GM19351 (cell line): ENCODE results near the gene PCDHGA1.
"Not testable (repeated sequence)": the region's sequence is repeated elsewhere in the genome, so short reads cannot be mapped to it uniquely, and the experiment has no call there.

ENCODE experiments used
- ATAC-seq: cut with Tn5 transposase; IDR thresholded peaks from one replicate; pipeline ENCODE4 v1.9.1; 2021; ENCODE audit warnings: mild to moderate bottlenecking, moderate library complexity; ENCODE audit not compliant: unreplicated experiment

The PCDHGA1 gene

DNA sequence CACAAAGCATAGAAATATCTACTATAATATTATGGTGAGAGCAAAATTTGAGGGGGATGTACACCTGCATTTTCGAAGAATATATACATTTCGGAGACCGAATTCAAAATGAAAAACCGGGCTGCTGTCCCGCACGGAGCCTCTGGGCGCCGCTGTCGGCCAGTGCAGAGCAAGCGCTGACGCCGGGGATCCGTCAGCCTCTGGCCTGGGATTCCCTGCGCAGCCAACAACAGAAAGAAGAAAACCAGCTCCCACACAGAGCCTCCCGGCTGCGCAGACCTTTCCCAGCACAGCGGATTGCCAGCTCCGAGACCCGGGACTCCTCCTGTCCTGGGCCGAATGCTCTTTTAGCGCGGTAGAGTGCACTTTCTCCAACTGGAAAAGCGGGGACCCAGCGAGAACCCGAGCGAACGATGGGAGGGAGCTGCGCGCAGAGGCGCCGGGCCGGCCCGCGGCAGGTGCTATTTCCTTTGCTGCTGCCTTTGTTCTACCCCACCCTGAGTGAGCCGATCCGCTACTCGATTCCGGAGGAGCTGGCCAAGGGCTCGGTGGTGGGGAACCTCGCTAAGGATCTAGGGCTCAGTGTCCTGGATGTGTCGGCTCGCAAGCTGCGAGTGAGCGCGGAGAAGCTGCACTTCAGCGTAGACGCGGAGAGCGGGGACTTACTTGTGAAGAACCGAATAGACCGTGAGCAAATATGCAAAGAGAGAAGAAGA lies 77.6 kb downstream of the PCDHGA1 start, which contains the start of gene PCDHGB6:
Gene PCDHGB6 (plus strand): TSS at position 232 of the 716 bp plus-strand sequence. CDS start 182 bp downstream, at position 414.
- ATAC-seq, result peak; percentile 86

DNA sequence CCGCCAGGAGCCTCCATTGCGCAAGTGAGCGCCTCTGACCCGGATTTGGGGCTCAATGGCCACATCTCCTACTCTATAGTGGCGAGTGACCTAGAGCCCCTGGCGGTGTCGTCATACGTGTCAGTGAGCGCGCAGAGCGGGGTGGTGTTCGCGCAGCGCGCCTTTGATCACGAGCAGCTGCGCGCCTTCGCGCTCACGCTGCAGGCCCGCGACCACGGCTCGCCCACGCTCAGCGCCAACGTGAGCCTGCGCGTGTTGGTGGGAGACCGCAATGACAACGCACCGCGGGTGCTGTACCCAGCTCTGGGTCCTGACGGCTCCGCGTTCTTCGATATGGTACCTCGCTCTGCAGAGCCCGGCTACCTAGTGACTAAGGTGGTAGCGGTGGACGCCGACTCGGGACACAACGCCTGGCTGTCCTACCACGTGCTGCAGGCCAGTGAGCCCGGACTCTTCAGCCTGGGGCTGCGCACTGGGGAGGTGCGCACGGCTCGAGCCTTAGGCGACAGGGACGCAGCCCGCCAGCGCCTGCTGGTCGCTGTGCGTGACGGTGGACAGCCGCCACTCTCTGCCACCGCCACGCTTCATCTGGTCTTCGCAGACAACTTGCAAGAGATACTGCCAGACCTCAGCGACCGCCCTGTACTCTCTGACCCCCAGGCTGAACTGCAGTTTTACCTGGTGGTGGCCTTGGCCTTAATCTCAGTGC lies 79.4 kb downstream of the PCDHGA1 start:
- no peak for ATAC-seq

GRCh38 chr5:141411575-141411974 lies 81.3 kb downstream of the PCDHGA1 start:
- ATAC-seq, result no peak

- peak; percentile 76 for ATAC-seq
These were observed 82.7 kb downstream of the PCDHGA1 start, which contains the start of gene PCDHGA10 for GRCh38 chr5:141412854-141413539. Gene PCDHGA10 (plus strand): TSS chr5:141412987. CDS start chr5:141413176, 189 bp downstream.

- no peak for ATAC-seq
These were observed 83.3 kb downstream of the PCDHGA1 start for GRCh38 chr5:141413540-141414069.

DNA sequence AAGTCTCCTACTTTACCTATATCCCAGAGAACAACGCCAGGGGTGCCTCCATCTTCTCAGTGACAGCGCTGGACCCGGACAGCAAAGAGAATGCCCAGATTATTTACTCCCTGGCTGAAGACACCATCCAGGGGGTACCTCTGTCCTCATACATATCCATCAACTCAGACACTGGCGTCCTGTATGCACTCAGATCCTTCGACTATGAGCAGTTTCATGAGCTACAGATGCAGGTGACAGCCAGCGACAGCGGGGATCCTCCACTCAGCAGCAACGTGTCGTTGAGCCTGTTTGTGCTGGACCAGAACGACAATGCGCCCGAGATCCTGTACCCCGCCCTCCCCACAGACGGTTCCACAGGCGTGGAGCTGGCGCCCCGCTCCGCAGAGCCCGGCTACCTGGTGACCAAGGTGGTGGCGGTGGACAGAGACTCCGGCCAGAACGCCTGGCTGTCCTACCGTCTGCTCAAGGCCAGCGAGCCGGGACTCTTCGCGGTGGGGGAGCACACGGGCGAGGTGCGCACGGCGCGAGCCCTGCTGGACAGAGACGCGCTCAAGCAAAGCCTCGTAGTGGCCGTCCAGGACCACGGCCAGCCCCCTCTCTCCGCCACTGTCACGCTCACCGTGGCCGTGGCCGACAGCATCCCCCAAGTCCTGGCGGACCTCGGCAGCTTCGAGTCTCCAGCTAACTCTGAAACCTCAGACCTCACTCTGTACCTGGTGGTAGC lies 84.4 kb downstream of the PCDHGA1 start:
- not testable (repeated sequence) for ATAC-seq

DNA sequence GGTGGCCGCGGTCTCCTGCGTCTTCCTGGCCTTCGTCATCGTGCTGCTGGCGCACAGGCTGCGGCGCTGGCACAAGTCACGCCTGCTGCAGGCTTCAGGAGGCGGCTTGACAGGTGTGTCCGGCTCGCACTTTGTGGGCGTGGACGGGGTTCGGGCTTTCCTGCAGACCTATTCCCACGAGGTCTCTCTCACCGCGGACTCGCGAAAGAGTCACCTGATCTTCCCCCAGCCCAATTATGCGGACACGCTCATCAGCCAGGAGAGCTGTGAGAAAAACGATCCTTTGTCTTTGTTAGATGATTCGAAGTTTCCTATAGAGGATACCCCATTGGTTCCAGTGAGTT lies 84.9 kb downstream of the PCDHGA1 start:
- ATAC-seq, result not testable (repeated sequence)

DNA sequence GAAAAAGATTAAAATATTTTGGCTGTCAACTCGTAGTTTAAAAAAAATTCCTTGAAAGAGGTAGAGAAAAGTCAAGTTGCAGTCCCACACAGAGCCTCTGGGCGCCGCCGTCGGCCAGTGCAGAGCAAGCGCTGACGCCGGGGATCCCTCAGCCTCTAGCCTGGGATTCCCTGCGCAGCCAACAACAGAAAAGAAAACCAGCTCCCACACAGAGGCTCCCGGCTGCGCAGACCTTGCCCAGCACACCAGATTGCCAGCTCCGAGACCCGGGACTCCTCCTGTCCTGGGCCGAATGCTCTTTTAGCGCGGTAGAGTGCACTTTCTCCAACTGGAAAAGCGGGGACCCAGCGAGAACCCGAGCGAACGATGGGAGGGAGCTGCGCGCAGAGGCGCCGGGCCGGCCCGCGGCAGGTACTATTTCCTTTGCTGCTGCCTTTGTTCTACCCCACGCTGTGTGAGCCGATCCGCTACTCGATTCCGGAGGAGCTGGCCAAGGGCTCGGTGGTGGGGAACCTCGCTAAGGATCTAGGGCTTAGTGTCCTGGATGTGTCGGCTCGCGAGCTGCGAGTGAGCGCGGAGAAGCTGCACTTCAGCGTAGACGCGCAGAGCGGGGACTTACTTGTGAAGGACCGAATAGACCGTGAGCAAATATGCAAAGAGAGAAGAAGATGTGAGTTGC lies 87.3 kb downstream of the PCDHGA1 start, which contains the start of gene PCDHGB7:
Gene PCDHGB7 (plus strand): TSS at position 184 of the 679 bp plus-strand sequence. CDS start 183 bp downstream, at position 367.
- ATAC-seq, result peak; percentile 76

- ATAC-seq, result no peak
These were observed 89.0 kb downstream of the PCDHGA1 start for GRCh38 chr5:141419074-141419880.

GRCh38 chr5:141420855-141421488 lies 90.7 kb downstream of the PCDHGA1 start, which contains the start of gene PCDHGA11:
Gene PCDHGA11 (plus strand): TSS chr5:141421051. CDS start chr5:141421228, 177 bp downstream.
- ATAC-seq, result peak; percentile 43

GRCh38 chr5:141421489-141421855 lies 91.2 kb downstream of the PCDHGA1 start:
- no peak for ATAC-seq

DNA sequence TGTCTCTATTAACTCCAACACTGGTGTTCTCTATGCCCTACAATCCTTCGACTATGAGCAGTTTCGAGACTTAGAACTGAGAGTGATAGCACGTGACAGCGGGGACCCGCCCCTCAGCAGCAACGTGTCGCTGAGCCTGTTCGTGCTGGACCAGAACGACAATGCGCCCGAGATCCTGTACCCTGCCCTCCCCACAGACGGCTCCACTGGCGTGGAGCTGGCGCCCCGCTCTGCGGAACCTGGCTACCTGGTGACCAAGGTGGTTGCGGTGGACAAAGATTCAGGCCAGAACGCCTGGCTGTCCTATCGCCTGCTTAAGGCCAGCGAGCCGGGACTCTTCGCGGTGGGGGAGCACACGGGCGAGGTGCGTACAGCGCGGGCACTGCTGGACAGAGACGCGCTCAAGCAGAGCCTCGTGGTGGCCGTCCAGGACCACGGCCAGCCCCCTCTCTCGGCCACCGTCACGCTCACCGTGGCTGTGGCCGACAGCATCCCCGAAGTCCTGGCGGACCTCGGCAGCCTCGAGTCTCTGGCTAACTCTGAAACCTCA lies 92.5 kb downstream of the PCDHGA1 start:
- ATAC-seq, result no peak

DNA sequence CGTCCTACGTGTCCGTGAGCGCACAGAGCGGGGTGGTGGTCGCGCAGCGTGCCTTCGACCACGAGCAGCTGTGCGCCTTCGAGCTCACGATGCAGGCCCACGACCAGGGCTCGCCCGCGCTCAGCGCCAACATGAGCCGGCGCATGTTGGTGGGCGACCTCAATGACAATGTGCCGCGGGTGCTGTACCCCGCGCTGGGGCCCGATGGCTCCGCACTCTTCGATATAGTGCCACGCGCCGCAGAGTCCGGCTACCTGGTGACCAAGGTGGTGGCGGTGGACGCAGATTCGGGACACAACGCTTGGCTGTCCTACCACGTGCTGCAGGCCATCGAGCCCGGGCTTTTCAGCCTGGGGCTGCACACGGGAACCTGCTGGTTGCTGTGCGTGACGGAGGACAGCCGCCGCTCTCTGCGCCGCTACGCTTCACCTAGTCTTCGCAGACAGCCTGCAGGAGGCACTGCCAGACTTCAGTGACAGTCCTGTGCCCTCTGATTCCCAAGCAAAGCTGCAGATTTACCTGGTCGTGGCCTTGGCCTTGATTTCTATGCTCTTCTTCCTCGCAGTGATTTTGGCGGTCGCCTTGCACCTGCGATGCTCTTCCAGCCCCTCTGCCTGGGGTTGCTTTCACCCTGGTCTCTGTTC lies 97.6 kb downstream of the PCDHGA1 start:
- ATAC-seq, result no peak

GRCh38 chr5:141430332-141431113 lies 100.2 kb downstream of the PCDHGA1 start, which contains the start of gene PCDHGA12:
Gene PCDHGA12 (plus strand): TSS chr5:141430507. CDS start chr5:141430760, 253 bp downstream.
- peak; percentile 84 for ATAC-seq

DNA sequence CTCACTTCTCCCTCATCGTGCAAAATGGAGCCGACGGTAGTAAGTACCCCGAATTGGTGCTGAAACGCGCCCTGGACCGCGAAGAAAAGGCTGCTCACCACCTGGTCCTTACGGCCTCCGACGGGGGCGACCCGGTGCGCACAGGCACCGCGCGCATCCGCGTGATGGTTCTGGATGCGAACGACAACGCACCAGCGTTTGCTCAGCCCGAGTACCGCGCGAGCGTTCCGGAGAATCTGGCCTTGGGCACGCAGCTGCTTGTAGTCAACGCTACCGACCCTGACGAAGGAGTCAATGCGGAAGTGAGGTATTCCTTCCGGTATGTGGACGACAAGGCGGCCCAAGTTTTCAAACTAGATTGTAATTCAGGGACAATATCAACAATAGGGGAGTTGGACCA lies 101.0 kb downstream of the PCDHGA1 start:
- ATAC-seq, result peak; percentile 52

GRCh38 chr5:141432308-141432707 lies 102.0 kb downstream of the PCDHGA1 start:
- not testable (repeated sequence) for ATAC-seq

- not testable (repeated sequence) for ATAC-seq
These were observed 102.4 kb downstream of the PCDHGA1 start for GRCh38 chr5:141432726-141433125.
